Astrocyte (in vitro differentiated cells and primary cell): ENCODE data around the gene ITPRIPL2. TPM values are rescaled to one million over a fixed set of nuclear protein-coding genes. Genes with fewer than 3 reads are reported as not detected.

ENCODE experiments used
- DNase-seq: peaks from one replicate; pipeline ENCODE4 v3.0.0-alpha.2; 2010; ENCODE audit warnings: low read depth
- FAIRE-seq: peaks from 2 replicates; lab custom pipeline; 2011; peaks lifted over from hg19 to GRCh38; lab: Jason Lieb, UNC
- H2AFZ ChIP-seq: 2 replicates; pipeline ENCODE4 v1.6.0; 2012; ENCODE audit warnings: low read depth, low read length, inconsistent platforms
- H3K27ac ChIP-seq: 2 replicates; pipeline ENCODE4 v1.5.1; 2011; ENCODE audit warnings: low read depth, low read length, inconsistent platforms
- H3K27me3 ChIP-seq: 2 replicates; pipeline ENCODE4 v1.6.0; 2011; ENCODE audit warnings: low read length, inconsistent platforms; ENCODE audit not compliant: insufficient read depth
- H3K36me3 ChIP-seq: 2 replicates; pipeline ENCODE4 v1.5.1; 2011; ENCODE audit warnings: low read length, inconsistent platforms; ENCODE audit not compliant: insufficient read depth
- H3K4me1 ChIP-seq: 2 replicates; pipeline ENCODE4 v1.5.1; 2011; ENCODE audit warnings: low read length, inconsistent platforms; ENCODE audit not compliant: insufficient read depth
- H3K4me2 ChIP-seq: 2 replicates; pipeline ENCODE4 v1.6.0; 2012; ENCODE audit warnings: low read length, inconsistent platforms
- H3K4me3 ChIP-seq: 2 replicates; pipeline ENCODE4 v1.5.1; 2011; ENCODE audit warnings: low read depth, mild to moderate bottlenecking, low read length, inconsistent platforms; ENCODE audit not compliant: insufficient read depth
- H3K79me2 ChIP-seq: 2 replicates; pipeline ENCODE4 v1.6.0; 2012; ENCODE audit warnings: mild to moderate bottlenecking, low read length, inconsistent platforms; ENCODE audit not compliant: insufficient read depth
- H3K9ac ChIP-seq: 2 replicates; pipeline ENCODE4 v1.6.0; 2012; ENCODE audit warnings: mild to moderate bottlenecking, low read length, inconsistent platforms
- H3K9me3 ChIP-seq: 2 replicates; pipeline ENCODE4 v1.5.1; 2012; ENCODE audit warnings: low read depth, mild to moderate bottlenecking, low read length, inconsistent platforms; ENCODE audit not compliant: insufficient read depth
- H4K20me1 ChIP-seq: 2 replicates; pipeline ENCODE4 v1.6.0; 2012; ENCODE audit warnings: low read length, inconsistent platforms; ENCODE audit not compliant: insufficient read depth
- H3K27ac Mint-ChIP-seq: one replicate; pipeline ENCODE4 v1.8.0; 2021; ENCODE audit warnings: mild to moderate bottlenecking, mixed read lengths; ENCODE audit not compliant: unreplicated experiment
- H3K27me3 Mint-ChIP-seq: one replicate; pipeline ENCODE4 v1.8.0; 2021; ENCODE audit warnings: low read depth, mixed read lengths; ENCODE audit not compliant: unreplicated experiment
- H3K36me3 Mint-ChIP-seq: one replicate; pipeline ENCODE4 v1.8.0; 2021; ENCODE audit warnings: low read depth, mixed read lengths; ENCODE audit not compliant: unreplicated experiment
- H3K4me1 Mint-ChIP-seq: one replicate; pipeline ENCODE4 v1.8.0; 2021; ENCODE audit warnings: low read depth, mixed read lengths; ENCODE audit not compliant: unreplicated experiment
- H3K4me3 Mint-ChIP-seq: one replicate; pipeline ENCODE4 v1.8.0; 2021; ENCODE audit warnings: mild to moderate bottlenecking, moderate library complexity, mixed read lengths; ENCODE audit not compliant: unreplicated experiment
- H3K9me3 Mint-ChIP-seq: one replicate; pipeline ENCODE4 v1.8.0; 2021; ENCODE audit warnings: mild to moderate bottlenecking, mixed read lengths; ENCODE audit not compliant: unreplicated experiment
- CTCF ChIP-seq: IDR thresholded peaks from 2 replicates; pipeline ENCODE4 v1.5.1; 2011; ENCODE audit warnings: low read depth, mild to moderate bottlenecking, inconsistent platforms, low read length, moderate library complexity; ENCODE audit not compliant: insufficient read depth
- EZH2 ChIP-seq: IDR thresholded peaks from 2 replicates; pipeline ENCODE4 v1.6.1; 2012; ENCODE audit warnings: mild to moderate bottlenecking, low read length, inconsistent platforms; ENCODE audit not compliant: insufficient read depth
- total RNA-seq: library from RNA; stranded (reverse); gene quantifications from 2 replicates; pipeline ENCODE4 v1.2.1, GENCODE V29; 2021

ITPRIPL2 gene
- total RNA-seq, 1 donor from 2014 or later: 47.8 TPM

- H3K4me3 ChIP-seq: no peak overlapping the region
- H3K9me3 Mint-ChIP-seq: peaks cover 2% of the 10 kb centered on the region
- H3K27me3 Mint-ChIP-seq: peaks cover 29% of the 10 kb centered on the region
- TF ChIP-seq CTCF: no peak
- no peak for TF ChIP-seq EZH2
- H3K79me2 ChIP-seq: no peaks in the 10 kb centered on the region
- DNase-seq: no peak
- peaks cover 3% of the 10 kb centered on the region for H3K9me3 ChIP-seq
- H3K9ac ChIP-seq: no peak overlapping the region
- no peaks in the 10 kb centered on the region for H3K36me3 Mint-ChIP-seq
- no peak overlapping the region for H3K27ac ChIP-seq
- H3K36me3 ChIP-seq: no peaks in the 10 kb centered on the region
- no peak overlapping the region for H3K4me2 ChIP-seq
- no peaks in the 10 kb centered on the region for H3K4me1 Mint-ChIP-seq
- H3K27ac Mint-ChIP-seq: no peak overlapping the region
- FAIRE-seq: no peak
- H3K4me1 ChIP-seq: no peaks in the 10 kb centered on the region
- H4K20me1 ChIP-seq: no peaks in the 10 kb centered on the region
- H3K27me3 ChIP-seq: peaks cover 15% of the 10 kb centered on the region
- H2AFZ ChIP-seq: no peak overlapping the region
- no peak overlapping the region for H3K4me3 Mint-ChIP-seq
Observed at GRCh38 chr16:19147126-19147525, 33.4 kb downstream of the ITPRIPL2 start.

- H3K27me3 Mint-ChIP-seq: peaks cover 29% of the 10 kb centered on the region
- H3K4me1 ChIP-seq: no peaks in the 10 kb centered on the region
- no peak overlapping the region for H3K4me3 ChIP-seq
- H2AFZ ChIP-seq: no peak overlapping the region
- no peak overlapping the region for H3K27ac ChIP-seq
- no peaks in the 10 kb centered on the region for H3K4me1 Mint-ChIP-seq
- DNase-seq (no peak), FAIRE-seq (no peak)
- no peaks in the 10 kb centered on the region for H3K36me3 ChIP-seq
- H3K9me3 Mint-ChIP-seq: peaks cover 2% of the 10 kb centered on the region
- H3K4me2 ChIP-seq: no peak overlapping the region
- H3K9ac ChIP-seq: no peak overlapping the region
- H3K27ac Mint-ChIP-seq: no peak overlapping the region
- H3K4me3 Mint-ChIP-seq: no peak overlapping the region
- no peaks in the 10 kb centered on the region for H3K79me2 ChIP-seq
- no peaks in the 10 kb centered on the region for H4K20me1 ChIP-seq
- no peaks in the 10 kb centered on the region for H3K36me3 Mint-ChIP-seq
- H3K9me3 ChIP-seq: peaks cover 3% of the 10 kb centered on the region
- no peak for TF ChIP-seq EZH2
- TF ChIP-seq CTCF: no peak
- H3K27me3 ChIP-seq: peaks cover 14% of the 10 kb centered on the region
Observed at GRCh38 chr16:19147627-19148026, 33.9 kb downstream of the ITPRIPL2 start.

GRCh38 chr16:19148189-19148588 lies 34.4 kb downstream of the ITPRIPL2 start:
- no peaks in the 10 kb centered on the region for H3K36me3 ChIP-seq
- H2AFZ ChIP-seq: no peak overlapping the region
- no peak overlapping the region for H3K4me2 ChIP-seq
- H3K9ac ChIP-seq: no peak overlapping the region
- FAIRE-seq (no peak), DNase-seq (no peak)
- no peaks in the 10 kb centered on the region for H3K4me1 Mint-ChIP-seq
- peaks cover 3% of the 10 kb centered on the region for H3K9me3 Mint-ChIP-seq
- peaks cover 31% of the 10 kb centered on the region for H3K27me3 Mint-ChIP-seq
- no peaks in the 10 kb centered on the region for H3K4me1 ChIP-seq
- H3K27me3 ChIP-seq: peaks cover 9% of the 10 kb centered on the region
- H3K36me3 Mint-ChIP-seq: no peaks in the 10 kb centered on the region
- H3K27ac ChIP-seq: no peak overlapping the region
- TF ChIP-seq EZH2 (no peak), CTCF (no peak)
- no peak overlapping the region for H3K4me3 Mint-ChIP-seq
- H3K4me3 ChIP-seq: no peak overlapping the region
- H3K9me3 ChIP-seq: peaks cover 3% of the 10 kb centered on the region
- no peaks in the 10 kb centered on the region for H4K20me1 ChIP-seq
- no peaks in the 10 kb centered on the region for H3K79me2 ChIP-seq
- H3K27ac Mint-ChIP-seq: no peak overlapping the region
